NCI-H128 (cell line): ENCODE data around the gene S100A10.

Experiments used
- DNase-seq: peaks from one replicate; lab custom pipeline; 2025; ENCODE audit not compliant: unreplicated experiment; lab: John Stamatoyannopoulos, UW

The S100A10 gene

GRCh38 chr1:151993734-151994496 lies at the start of gene S100A10:
Gene S100A10, minus strand, starts transcription at chr1:151993859. Its CDS starts 7,629 bp downstream, at chr1:151986230.
- DNase-seq: no peak

GRCh38 chr1:152042030-152042429 lies 48.4 kb upstream of the S100A10 start:
- DNase-seq: no peak

- DNase-seq: no peak
Observed at GRCh38 chr1:152039886-152040285, 46.2 kb upstream of the S100A10 start.

GRCh38 chr1:152039461-152039860 lies 45.8 kb upstream of the S100A10 start:
- no peak for DNase-seq

- no peak for DNase-seq
Observed at GRCh38 chr1:152038871-152039270, 45.2 kb upstream of the S100A10 start.

- no peak for DNase-seq
Observed at GRCh38 chr1:152036267-152037216, 42.9 kb upstream of the S100A10 start, which contains the start of gene S100A11. Gene S100A11, minus strand, starts transcription at chr1:152037004. Its CDS starts 89 bp downstream, at chr1:152036915.

- no peak for DNase-seq
Observed at GRCh38 chr1:152035539-152036266, 42.0 kb upstream of the S100A10 start.

- no peak for DNase-seq
Observed at GRCh38 chr1:152034654-152035538, 41.2 kb upstream of the S100A10 start.

GRCh38 chr1:152034324-152034653 lies 40.6 kb upstream of the S100A10 start:
- DNase-seq: no peak

GRCh38 chr1:152029929-152030211 lies 36.2 kb upstream of the S100A10 start:
- DNase-seq: no peak

GRCh38 chr1:152029144-152029928 lies 35.7 kb upstream of the S100A10 start:
- DNase-seq: no peak

- no peak for DNase-seq
Observed at GRCh38 chr1:152026895-152027294, 33.2 kb upstream of the S100A10 start.

GRCh38 chr1:152024223-152024622 lies 30.6 kb upstream of the S100A10 start:
- no peak for DNase-seq

GRCh38 chr1:152023221-152023620 lies 29.6 kb upstream of the S100A10 start:
- no peak for DNase-seq

GRCh38 chr1:152022474-152022873 lies 28.8 kb upstream of the S100A10 start:
- DNase-seq: no peak

- no peak for DNase-seq
Observed at GRCh38 chr1:152021569-152021968, 27.9 kb upstream of the S100A10 start.

- DNase-seq: no peak
Observed at GRCh38 chr1:152020849-152021248, 27.2 kb upstream of the S100A10 start.

- DNase-seq: no peak
Observed at GRCh38 chr1:152018537-152018936, 24.9 kb upstream of the S100A10 start.

- DNase-seq: no peak
Observed at GRCh38 chr1:152015766-152016165, 22.1 kb upstream of the S100A10 start.

GRCh38 chr1:152014943-152015342 lies 21.3 kb upstream of the S100A10 start:
- DNase-seq: no peak
